K562 treated with DMSO at 1 percent for 12 hours (cell line): ENCODE results near the gene BCCIP. TPM values are rescaled to one million over a fixed set of nuclear protein-coding genes. Genes with fewer than 3 reads are reported as not detected.

Experiments
- total RNA-seq: library from RNA; unstranded; fragments of 300-600 nt; gene quantifications from 2 replicates; pipeline ENCODE4 v1.2.3, GENCODE V29; 2022; ENCODE audit not compliant: insufficient read depth

Gene BCCIP
- total RNA-seq, result 28.2 and 47.6 TPM in 2 replicates

GRCh38 chr10:125822878-125823662, at the start of gene BCCIP, which contains the start of gene UROS:
TSS of gene BCCIP (plus strand) at chr10:125823546. CDS start at chr10:125823558, 12 bp downstream.
TSS of gene UROS (minus strand) at chr10:125823258. CDS start at chr10:125816499, 6,759 bp downstream.

DNA sequence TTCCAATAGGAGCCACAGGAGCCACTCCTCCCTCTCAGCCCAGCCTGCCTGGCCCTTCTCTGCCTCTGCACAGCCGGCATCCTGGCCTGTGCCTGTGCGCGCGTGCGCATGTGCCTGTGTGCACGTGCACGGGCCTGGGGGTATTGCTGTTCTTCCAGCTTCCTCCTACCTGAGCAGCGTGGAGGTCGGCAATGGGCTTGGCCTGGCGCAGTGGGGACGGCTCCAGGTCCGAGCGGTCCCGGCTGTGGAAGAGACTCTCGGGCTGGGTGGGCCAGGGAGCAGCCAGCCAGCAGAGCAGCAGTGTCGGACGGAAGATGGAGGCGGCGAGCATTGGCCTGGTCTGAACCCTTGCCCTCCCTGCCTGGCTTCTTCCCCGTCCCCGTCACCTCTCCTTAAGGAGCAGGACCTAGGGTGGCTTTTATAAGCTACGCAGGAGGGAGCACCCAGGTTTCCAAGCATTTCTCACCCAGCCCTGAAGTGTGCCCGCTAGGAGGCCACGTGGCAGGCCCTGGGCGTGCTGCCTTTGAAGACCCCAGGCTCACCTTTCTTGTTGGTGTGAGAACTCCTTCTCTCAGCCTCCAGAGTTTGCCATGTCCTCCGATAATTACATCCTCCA, 47.7 kb upstream of the BCCIP start, which contains the start of gene MMP21:
Gene MMP21 (minus strand): TSS at position 331 of the 616 bp plus-strand sequence. CDS start 0 bp downstream, at position 331.

DNA sequence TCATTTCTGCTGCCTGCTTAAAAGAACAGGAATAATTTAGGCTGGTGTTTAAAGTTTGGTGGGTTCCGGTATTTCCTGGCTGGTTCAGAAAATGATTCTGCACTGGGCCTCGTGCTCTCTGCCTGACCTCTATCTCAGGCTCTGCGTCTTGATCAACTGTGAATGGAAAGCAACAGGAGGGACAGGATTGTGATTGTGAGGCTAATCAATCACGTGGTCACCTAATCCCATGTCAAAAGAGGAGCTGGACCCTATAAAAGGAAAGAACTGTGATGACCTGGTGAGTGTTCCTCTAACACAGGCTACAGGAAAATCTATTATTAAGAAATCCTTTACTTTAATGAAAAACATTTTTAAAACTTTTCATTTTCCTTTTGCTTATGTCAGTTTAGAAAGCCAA, 57.8 kb downstream of the BCCIP start, which contains the start of gene DHX32:
Gene DHX32 (minus strand): TSS at position 101 of the 400 bp plus-strand sequence. CDS start 468 bp downstream, outside the sequence.

Other genes starting within 250 kb of the BCCIP start
- gene TEX36, start 140.4 kb upstream of the BCCIP start, total RNA-seq, result not detected in 2 replicates
- gene EDRF1, start 103.8 kb upstream of the BCCIP start, total RNA-seq, result 7.1 and 15.7 TPM in 2 replicates
- not detected in 2 replicates for gene MMP21, start 47.7 kb upstream of the BCCIP start, total RNA-seq
- gene UROS, start 288 bp upstream of the BCCIP start, total RNA-seq, result 16.4 and 21.8 TPM in 2 replicates
- gene DHX32, start 57.7 kb downstream of the BCCIP start, total RNA-seq, result 12.3 and 21.8 TPM in 2 replicates
- not detected in 2 replicates for gene FANK1, start 73.0 kb downstream of the BCCIP start, total RNA-seq